Stimulated activated naive CD8-positive, alpha-beta T cell treated with anti-CD3 and anti-CD28 coated beads, Interleukin-15, Interleukin-2, amounts not matched to agents 100 U/mL and 50 U/mL, for 24 hours (primary cell): ENCODE results near the gene NGB.
"Not testable (repeated sequence)": the region's sequence is repeated elsewhere in the genome, so short reads cannot be mapped to it uniquely, and the experiment has no call there.

Experiments
- ATAC-seq: fragments of 150-1000 bp; cut with Tn5 transposase; one replicate; pipeline ENCODE4 v1.10.0; 2021
- DNase-seq: peaks from one replicate; pipeline ENCODE4 v3.0.0; 2021

NGB gene, protein sequence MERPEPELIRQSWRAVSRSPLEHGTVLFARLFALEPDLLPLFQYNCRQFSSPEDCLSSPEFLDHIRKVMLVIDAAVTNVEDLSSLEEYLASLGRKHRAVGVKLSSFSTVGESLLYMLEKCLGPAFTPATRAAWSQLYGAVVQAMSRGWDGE

DNA sequence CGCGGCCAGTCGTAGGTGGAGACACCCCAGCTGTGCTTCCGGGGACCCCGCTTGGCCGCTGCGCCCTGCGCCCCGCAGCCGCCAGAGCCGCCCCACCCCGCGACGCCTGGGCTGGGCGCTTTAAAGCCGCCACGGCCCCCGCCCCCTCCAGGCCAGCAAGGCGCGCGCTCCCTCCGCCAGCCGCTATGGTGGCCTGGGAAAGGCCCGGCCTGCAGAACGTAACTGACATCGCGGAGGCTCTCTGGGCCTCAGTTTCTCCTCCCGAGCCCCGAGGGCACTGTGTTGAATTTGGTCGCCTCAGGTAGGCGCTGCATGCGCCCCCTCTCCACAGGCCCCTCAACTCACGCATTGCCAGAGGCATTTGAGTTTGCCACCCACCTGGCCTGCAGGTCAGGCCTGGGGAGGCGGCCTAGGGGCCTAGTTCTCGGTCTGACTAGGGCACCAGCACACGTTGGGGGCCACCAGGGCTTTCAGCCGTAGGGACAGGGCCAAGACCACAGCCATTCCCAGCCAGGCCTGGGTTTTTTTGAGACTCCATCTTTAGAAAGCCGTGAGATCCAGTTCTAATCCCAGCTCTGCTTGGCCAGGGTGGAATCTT lies at the start of gene NGB:
Gene NGB, minus strand, starts transcription at position 94 of the 598 bp plus-strand sequence. CDS start 269 bp downstream, outside the sequence.
- DNase-seq (no peak), ATAC-seq (no peak)

DNA sequence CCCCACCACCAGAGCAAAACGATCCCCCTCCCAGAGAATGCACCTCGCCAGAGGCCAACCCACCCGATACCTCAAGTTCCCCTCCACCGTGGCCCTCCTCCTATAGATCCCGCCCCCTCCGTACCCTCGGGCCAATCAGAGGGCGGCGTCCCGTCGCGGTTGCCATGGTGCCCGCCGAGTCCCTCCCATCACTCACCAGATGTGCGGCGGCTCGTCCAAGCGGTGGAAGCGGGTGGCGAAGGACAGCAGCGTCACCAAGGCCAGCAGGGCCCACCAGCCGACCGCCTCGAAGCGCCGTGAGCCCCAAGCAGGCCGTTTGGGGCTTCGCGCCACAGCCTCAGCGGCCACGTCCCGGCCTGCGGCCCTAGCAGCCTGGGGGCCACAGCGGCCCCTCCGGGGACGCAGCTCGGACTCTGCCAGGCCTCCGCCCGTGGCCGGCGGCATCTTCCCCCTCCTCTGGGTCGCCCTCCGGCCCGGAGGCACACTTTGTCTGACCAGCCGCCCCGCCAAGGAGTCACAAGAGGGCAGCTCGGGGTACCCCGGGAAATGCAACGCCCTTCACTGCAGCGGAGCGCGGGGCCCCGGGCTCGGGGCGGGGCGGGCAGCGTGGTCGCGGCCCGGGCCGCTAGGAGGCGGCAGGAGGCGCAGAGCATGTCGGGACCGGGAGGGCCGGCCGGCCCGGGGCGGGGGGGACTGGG lies 49.4 kb upstream of the NGB start, which contains the start of gene POMT2:
Gene POMT2, minus strand, starts transcription at position 646 of the 698 bp plus-strand sequence. Its CDS starts 202 bp downstream, at position 444.
- peak; percentile 66 for ATAC-seq

GRCh38 chr14:77319422-77319821 lies 48.4 kb upstream of the NGB start:
- no peak for ATAC-seq
- DNase-seq: no peak

More for the DNA sequence above, 49.4 kb upstream of the NGB start, which contains the start of gene POMT2:
- peak; percentile 94 for DNase-seq

DNA sequence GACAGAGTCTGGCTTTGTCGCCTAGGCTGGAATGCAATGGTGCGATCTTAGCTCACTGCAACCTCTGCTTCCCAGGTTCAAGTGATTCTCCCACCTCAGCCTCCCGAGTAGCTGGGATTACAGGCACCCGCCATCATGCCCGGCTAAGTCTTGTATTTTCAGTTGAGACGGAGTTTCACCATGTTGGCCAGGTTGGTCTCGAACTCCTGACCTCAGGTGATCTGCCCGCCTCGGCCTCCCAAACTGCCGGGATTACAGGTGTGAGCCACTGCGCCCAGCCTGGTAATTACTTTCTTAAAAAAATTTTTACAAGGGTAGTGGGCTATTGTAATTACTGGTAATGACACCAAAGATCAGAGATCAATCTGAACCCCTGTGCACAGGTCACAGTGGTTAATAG lies 47.8 kb upstream of the NGB start:
- ATAC-seq, DNase-seq: not testable (repeated sequence)

DNA sequence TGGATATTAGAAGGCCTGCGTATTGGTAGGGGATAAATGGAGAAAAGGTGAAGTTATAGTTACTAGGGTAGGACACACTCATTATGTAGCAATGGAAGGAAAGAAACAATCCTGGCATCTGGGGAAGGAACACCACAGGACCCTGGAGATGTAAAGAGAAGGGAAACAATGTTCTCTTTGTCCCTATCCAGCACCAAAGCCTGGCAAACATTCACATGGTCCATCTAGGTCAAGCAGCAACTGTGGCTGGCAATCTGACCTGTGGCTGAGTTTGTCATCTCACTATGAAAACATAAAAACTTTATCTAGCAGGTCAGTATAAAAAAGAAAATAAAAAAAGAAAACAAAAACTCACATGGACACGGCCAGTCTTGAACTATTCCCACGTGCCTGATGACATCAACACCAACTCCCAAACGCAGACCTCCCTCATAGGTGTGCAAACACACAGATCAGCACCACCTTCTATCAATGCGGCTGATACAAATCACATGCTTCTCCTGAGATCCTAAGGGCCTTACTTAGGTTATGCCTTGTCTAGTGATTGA lies 47.1 kb upstream of the NGB start:
- no peak for ATAC-seq
- no peak for DNase-seq

DNA sequence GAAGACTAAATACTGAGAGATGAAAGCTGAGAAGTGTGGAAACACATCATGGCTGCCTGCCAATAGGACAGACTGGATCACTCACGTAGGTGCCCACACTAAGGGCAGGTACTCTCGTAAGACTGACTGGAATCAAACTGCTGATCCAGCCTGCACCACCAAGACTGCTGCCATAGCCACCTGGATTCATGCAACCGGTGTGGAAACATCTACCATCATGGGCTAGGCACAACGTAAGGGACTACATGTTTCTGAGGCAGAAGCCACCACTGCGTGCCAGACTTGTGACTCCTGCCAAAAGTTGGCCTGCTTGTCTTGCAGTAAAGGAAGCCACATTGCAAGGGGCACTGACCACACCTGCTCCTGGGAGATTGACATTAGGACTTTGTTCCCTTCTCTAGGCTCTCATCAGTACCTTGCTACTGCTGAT lies 45.9 kb upstream of the NGB start:
- ATAC-seq (no peak), DNase-seq (no peak)

- ATAC-seq: no peak
- DNase-seq: no peak
Measured at GRCh38 chr14:77316195-77316505, 45.1 kb upstream of the NGB start.

DNA sequence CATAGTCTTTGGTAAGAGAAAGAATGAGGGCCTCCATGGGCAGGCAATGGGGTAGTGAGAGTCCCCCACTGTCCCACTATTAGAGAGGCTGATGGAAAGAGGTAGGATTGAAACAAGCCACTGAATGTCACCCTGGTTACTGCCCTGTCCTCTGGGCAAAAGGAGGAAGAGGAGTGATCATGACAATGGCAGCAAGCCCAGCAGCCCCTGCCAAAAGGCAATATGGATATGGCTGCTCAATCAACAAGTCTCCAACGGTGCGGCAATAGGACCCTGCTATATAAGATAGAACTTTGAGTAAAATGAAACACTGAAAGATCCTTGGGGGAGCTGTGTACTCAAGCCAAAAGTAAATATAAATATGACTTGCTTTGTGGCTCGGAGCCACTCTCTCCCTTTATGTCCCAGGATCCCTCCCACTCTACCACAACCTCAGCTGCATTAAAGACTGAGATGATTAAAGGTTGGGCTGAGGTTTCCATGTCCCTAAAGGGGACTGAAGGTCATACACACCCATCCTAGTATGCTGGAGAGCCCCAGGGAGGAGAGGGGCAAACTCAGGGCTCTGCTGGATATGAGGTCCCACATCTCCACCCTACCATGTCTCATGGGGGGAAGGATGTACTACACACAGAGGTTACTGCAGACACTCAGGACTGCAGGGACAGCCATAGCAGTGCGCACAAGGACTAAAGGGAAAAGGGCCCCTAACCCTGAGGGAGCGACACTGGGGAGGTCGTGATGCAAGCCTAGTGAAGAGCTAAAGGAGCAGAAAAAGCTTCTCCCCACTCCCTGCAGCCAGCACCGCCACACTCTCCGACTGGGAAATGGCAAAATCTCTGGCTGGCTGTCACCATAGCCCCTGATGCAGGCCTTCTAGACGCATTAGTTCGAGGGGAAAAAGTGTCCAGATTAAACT lies 43.8 kb upstream of the NGB start:
- ATAC-seq (no peak), DNase-seq (no peak)

DNA sequence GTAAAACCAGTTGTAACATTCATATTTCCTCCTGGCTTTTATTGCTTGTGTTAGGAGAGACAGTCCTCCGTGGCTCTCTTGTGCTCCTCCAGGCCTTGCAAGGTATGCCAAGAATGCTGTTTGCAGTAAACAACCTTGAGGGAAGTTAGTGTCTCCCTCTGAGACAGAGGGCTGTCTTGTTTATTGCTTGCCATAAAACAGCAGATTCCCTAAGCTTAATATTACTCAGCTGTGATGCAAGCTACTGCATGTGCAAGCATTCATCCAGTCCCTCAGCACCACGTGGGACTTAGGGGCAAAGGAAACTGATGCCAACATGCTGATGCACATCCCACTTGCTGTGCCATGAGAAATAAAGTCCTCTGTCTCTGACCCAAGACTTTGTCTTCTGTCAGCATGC lies 43.0 kb upstream of the NGB start:
- DNase-seq (no peak), ATAC-seq (no peak)

DNA sequence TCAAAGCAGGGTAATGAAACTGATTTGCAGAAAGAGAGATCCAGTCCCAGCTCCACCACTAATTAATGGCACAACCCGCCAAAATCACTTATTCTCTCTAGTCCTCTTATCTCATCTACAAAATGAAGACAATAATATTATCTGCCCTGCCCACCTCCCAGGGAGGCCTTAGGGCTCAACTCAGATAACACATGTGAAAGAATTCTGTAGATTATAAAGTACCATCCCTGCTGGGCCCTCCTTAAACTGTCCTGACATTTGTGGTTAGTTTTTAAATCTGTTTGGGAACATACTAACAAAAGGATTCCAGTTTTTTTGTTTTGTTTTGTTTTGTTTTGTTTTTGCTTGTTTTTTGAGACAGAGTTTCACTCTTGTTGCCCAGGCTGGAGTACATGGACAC lies 42.4 kb upstream of the NGB start:
- DNase-seq (no peak), ATAC-seq (no peak)

- no peak for DNase-seq
- no peak for ATAC-seq
Measured at GRCh38 chr14:77311217-77311616, 40.2 kb upstream of the NGB start.

DNA sequence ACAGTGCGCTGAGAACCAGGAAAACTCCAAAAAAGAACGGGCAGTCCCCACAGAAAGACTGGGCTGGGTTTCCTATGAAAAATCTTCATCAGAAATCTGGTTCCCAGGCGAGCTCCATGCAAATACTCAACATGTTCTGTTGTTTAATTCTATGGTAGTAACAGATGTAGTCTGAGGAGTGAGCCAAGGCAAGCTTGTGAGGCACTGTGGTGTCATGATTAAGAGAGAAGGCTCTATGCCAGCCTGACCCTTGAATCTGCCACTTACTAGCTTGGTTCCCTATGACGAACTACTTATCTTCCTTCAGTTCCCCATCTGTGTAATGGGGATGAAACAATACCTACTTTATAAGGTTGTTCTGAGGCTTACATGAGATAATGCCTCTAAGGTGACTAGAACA lies 39.0 kb upstream of the NGB start:
- no peak for ATAC-seq
- no peak for DNase-seq

GRCh38 chr14:77309131-77309530 lies 38.1 kb upstream of the NGB start:
- DNase-seq: no peak
- ATAC-seq: no peak

DNA sequence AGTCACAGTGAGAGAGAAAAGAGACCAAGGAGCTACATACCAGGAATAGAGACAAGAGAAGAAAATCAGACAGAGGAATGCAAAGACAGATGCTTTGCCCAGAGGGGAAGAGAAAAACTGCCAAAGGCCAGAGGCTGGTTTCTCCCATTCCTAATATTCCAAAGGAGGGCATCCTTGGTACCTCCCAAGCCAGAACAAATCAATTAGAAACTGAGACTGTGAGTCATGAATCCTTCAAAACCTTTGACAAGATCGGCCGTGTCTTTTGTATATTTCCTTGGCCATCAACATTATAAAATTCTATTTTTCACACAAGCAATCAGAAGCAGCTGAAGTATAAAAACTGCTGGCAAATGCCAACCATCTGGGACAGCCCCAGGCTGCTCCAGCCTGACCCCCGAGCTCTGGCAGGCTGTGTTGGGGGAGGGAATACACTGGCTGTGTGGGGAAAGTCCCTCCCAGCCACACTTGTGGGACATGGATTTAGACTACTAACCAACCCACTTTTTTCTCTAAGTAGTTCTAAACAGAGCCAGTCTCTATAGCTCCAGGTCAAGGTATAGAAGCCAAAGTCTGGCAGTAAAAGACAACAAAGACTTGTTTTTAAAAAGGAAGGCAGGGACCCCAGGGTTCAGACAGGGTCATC lies 36.0 kb upstream of the NGB start:
- DNase-seq (peak; percentile 19), ATAC-seq (peak; percentile 34)

GRCh38 chr14:77306416-77306815 lies 35.4 kb upstream of the NGB start:
- no peak for ATAC-seq
- DNase-seq: no peak

DNA sequence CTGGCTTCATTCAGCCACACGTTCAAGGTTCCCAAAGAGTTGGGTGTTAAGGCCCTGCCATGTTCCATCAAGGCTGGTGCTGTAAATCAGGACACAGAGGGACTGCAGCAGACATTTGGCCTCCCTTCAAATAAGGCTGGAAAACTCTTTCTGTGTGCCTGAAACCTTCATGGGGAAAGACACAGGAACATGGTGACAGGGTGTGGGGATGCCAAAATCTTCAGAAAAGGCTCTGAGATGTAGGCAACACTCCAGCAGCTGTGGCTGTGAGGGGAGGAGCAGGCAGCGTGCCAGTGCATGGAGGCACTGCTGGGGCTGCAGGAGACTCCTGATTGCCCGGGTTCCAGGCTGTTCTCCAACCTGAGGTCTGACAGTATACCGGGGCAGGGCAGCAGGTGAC lies 34.7 kb upstream of the NGB start:
- DNase-seq (no peak), ATAC-seq (no peak)

- ATAC-seq (peak; percentile 73), DNase-seq (peak; percentile 24)
Measured at GRCh38 chr14:77303417-77304156, 32.6 kb upstream of the NGB start.

DNA sequence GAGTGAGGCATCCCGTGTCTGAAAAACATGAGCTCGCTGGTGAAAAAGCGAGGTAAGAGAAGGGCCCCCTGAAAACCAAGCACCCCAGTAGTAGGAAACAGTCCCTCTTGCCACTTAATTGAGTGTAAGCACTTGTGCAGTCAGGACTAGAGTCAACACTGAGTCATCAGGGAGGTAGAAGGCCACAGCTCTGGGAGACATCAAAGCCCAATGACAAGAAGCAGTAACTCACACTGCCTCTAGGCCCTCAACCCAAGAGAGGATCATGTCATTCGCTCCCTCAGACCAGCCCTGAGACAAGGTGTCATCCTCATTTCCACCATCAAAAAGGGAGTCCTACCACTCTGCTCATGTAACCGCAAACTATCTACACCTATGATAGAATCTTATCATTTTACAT lies 31.9 kb upstream of the NGB start:
- DNase-seq (peak; percentile 42), ATAC-seq (peak; percentile 94)

DNA sequence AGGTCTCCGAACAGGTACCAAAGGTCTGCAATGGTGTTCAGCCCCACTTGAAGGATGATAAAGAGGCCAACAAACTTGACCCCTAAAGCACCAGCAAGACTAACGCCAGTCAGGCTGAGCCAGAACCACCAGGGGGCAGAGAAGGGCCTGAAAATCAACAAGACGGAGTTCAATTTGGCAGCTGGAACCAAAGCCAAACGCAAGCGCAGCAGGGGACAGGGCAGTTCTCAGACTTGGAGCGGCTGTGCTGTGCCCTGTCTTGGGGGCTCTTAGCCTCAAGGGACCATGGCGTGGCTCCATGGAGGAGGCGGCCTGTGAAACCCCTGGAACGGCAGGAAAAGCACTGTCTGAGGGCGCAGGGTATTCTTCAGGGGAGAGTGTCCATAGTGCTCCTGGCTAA lies 30.1 kb upstream of the NGB start:
- DNase-seq: peak; percentile 69
- no peak for ATAC-seq

- no peak for ATAC-seq
- no peak for DNase-seq
Measured at GRCh38 chr14:77299771-77300170, 28.8 kb upstream of the NGB start.

- DNase-seq (no peak), ATAC-seq (no peak)
Measured at GRCh38 chr14:77296906-77297305, 25.9 kb upstream of the NGB start.
